Stomach (tissue), 4 donors: ENCODE data around the gene TOX4.

ENCODE experiments used
- CTCF ChIP-seq, 7 experiments: fragments of 450-650 bp in 4 of 7; fragments of 200-600 bp in 3 of 7; sonication (generic) in 3 of 7; IDR thresholded peaks; one replicate each; pipeline ENCODE4 v1.5.1; 2016 to 2019; ENCODE audit warnings: antibody characterized with exemption in 7 of 7, control low read depth in 2 of 7, mild to moderate bottlenecking in 1 of 7
- POLR2A ChIP-seq, 4 donors: fragments of 450-650 bp; IDR thresholded peaks; one replicate each; pipeline ENCODE4 v1.6.1; 2016; ENCODE audit warnings: antibody characterized with exemption in 4 of 4, control low read depth in 2 of 4, mild to moderate bottlenecking in 1 of 4, moderate library complexity in 1 of 4

GRCh38 chr14:21494902-21495762 lies 18.1 kb downstream of the TOX4 start:
- TF ChIP-seq CTCF (IDR thresholded peaks at IDR 0.05) (no peak), POLR2A (IDR thresholded peaks at IDR 0.05) (no peak)
